AG10803 (cell line): Measurements from ENCODE around the gene ORC3.

Experiments
- DNase-seq: peaks from one replicate; pipeline ENCODE4 v3.0.0; 2010; ENCODE audit warnings: low read depth
- H3K4me3 ChIP-seq: 2 replicates; pipeline ENCODE4 v1.5.1; 2011; ENCODE audit warnings: mild to moderate bottlenecking, low read length, control low read depth
- CTCF ChIP-seq: conservative IDR thresholded peaks from 2 replicates; pipeline ENCODE4 v1.5.1; 2011; ENCODE audit warnings: mild to moderate bottlenecking, low read length, control low read depth, inconsistent platforms

The ORC3 gene

GRCh38 chr6:87641065-87641692, 51.2 kb downstream of the ORC3 start:
- TF ChIP-seq CTCF: no peak
- H3K4me3 ChIP-seq: no peak overlapping the region
- DNase-seq: peak; percentile 17

- no peak for DNase-seq
- H3K4me3 ChIP-seq: no peak overlapping the region
- no peak for TF ChIP-seq CTCF
Observed at GRCh38 chr6:87645080-87645479, 55.1 kb downstream of the ORC3 start.

GRCh38 chr6:87653074-87653962, 63.4 kb downstream of the ORC3 start:
- DNase-seq: peak; percentile 28

GRCh38 chr6:87654122-87654521, 64.2 kb downstream of the ORC3 start:
- no peak overlapping the region for H3K4me3 ChIP-seq
- DNase-seq: no peak
- no peak for TF ChIP-seq CTCF

More at GRCh38 chr6:87653074-87653962, 63.4 kb downstream of the ORC3 start:
- H3K4me3 ChIP-seq: no peak overlapping the region
- no peak for TF ChIP-seq CTCF

GRCh38 chr6:87654875-87655454, 65.0 kb downstream of the ORC3 start:
- DNase-seq: no peak
- TF ChIP-seq CTCF: no peak
- no peak overlapping the region for H3K4me3 ChIP-seq

GRCh38 chr6:87655824-87656223, 65.9 kb downstream of the ORC3 start:
- no peak for DNase-seq
- no peak for TF ChIP-seq CTCF
- H3K4me3 ChIP-seq: no peak overlapping the region
